ENCODE data around the gene SHBG.
"Not testable (repeated sequence)": the region's sequence is repeated elsewhere in the genome, so short reads cannot be mapped to it uniquely, and the experiment has no call there.

The SHBG gene

GRCh38 chr17:7592422-7593021, 37.4 kb upstream of the SHBG start:
- ChIA-PET POLR2A (interaction anchor here (1.0 kb wide), 1 partner anchor 13 kb away, joined by 4 read pairs; the partner anchor contains the start of gene CD68), CTCF (interaction anchor here (1.0 to 2.2 kb wide), 7 partner anchors 9 to 77 kb away, joined by 3 to 9 read pairs (median 4); partner anchors contain the start of gene MPDU1)
- no peaks in the 10 kb centered on the region for H3K27me3 ChIP-seq (replicated peaks in 2 of 5; ENCODE audit: control insufficient read depth in 4 of 5, insufficient read depth in 5 of 5, low read length in 4 of 5)
- peaks cover 0 to 15% (median 5%) of the 10 kb centered on the region in 4 experiments for H3K4me1 ChIP-seq (ENCODE audit: control extremely low read depth in 1 of 4, control insufficient read depth in 4 of 4, insufficient read depth in 4 of 4, low read length in 3 of 4)
- no peak for DNase-seq
- no peak overlapping the region for H3K4me3 ChIP-seq (ENCODE audit: control insufficient read depth in 1 of 7, extremely low read depth in 1 of 7, insufficient read depth in 4 of 7, low read depth in 2 of 7, low read length in 6 of 7)
- WGBS (ENCODE audit: insufficient coverage) = 97% methylated on average over 13 of the region's 23 CpGs
- no peak overlapping the region for H3K27ac ChIP-seq (ENCODE audit: insufficient read depth in 1 of 2, low read depth in 1 of 2, low read length in 2 of 2, poor library complexity in 1 of 2, severe bottlenecking in 2 of 2)
- peaks cover 32 to 94% (median 60%) of the 10 kb centered on the region in 4 experiments for H3K36me3 ChIP-seq (ENCODE audit: control insufficient read depth in 4 of 4, insufficient read depth in 4 of 4, low read length in 3 of 4)
- no peaks in the 10 kb centered on the region for H3K9me3 ChIP-seq (ENCODE audit: control extremely low read depth in 1 of 5, control insufficient read depth in 4 of 5, insufficient read depth in 2 of 5, low read depth in 1 of 5, low read length in 4 of 5)

- POLR2A ChIA-PET = interaction anchor here (1.0 kb wide), 1 partner anchor 14 kb away, joined by 4 read pairs; the partner anchor contains the start of gene CD68
- Histone ChIP-seq H3K4me1 (ENCODE audit: control extremely low read depth in 1 of 4, control insufficient read depth in 4 of 4, insufficient read depth in 4 of 4, low read length in 3 of 4) (peaks cover 0 to 11% (median 5%) of the 10 kb centered on the region in 4 experiments), H3K4me3 (ENCODE audit: control insufficient read depth in 1 of 7, extremely low read depth in 1 of 7, insufficient read depth in 4 of 7, low read depth in 2 of 7, low read length in 6 of 7) (no peak overlapping the region), H3K27me3 (replicated peaks in 2 of 5; ENCODE audit: control insufficient read depth in 4 of 5, insufficient read depth in 5 of 5, low read length in 4 of 5) (no peaks in the 10 kb centered on the region), H3K27ac (ENCODE audit: insufficient read depth in 1 of 2, low read depth in 1 of 2, low read length in 2 of 2, poor library complexity in 1 of 2, severe bottlenecking in 2 of 2) (no peak overlapping the region), H3K36me3 (ENCODE audit: control insufficient read depth in 4 of 4, insufficient read depth in 4 of 4, low read length in 3 of 4) (peaks cover 32 to 86% (median 56%) of the 10 kb centered on the region in 4 experiments), H3K9me3 (ENCODE audit: control extremely low read depth in 1 of 5, control insufficient read depth in 4 of 5, insufficient read depth in 2 of 5, low read depth in 1 of 5, low read length in 4 of 5) (no peaks in the 10 kb centered on the region)
- WGBS (ENCODE audit: insufficient coverage) = 98% methylated on average over 6 of the region's 12 CpGs
- DNase-seq = no peak
- CTCF ChIA-PET = interaction anchor here (1.0 to 2.2 kb wide), 5 partner anchors 9 to 78 kb away, joined by 3 to 9 read pairs (median 4); partner anchors contain the start of gene MPDU1
Observed at GRCh38 chr17:7593296-7593695, 36.6 kb upstream of the SHBG start.

- H3K4me1 ChIP-seq (ENCODE audit: control extremely low read depth in 1 of 4, control insufficient read depth in 4 of 4, insufficient read depth in 4 of 4, low read length in 3 of 4); H3K27ac ChIP-seq (ENCODE audit: insufficient read depth in 1 of 2, low read depth in 1 of 2, low read length in 2 of 2, poor library complexity in 1 of 2, severe bottlenecking in 2 of 2); DNase-seq; H3K9me3 ChIP-seq (ENCODE audit: control extremely low read depth in 1 of 5, control insufficient read depth in 4 of 5, insufficient read depth in 2 of 5, low read depth in 1 of 5, low read length in 4 of 5); POLR2A ChIA-PET; H3K4me3 ChIP-seq (ENCODE audit: control insufficient read depth in 1 of 7, extremely low read depth in 1 of 7, insufficient read depth in 4 of 7, low read depth in 2 of 7, low read length in 6 of 7); H3K27me3 ChIP-seq (replicated peaks in 2 of 5; ENCODE audit: control insufficient read depth in 4 of 5, insufficient read depth in 5 of 5, low read length in 4 of 5): not testable (repeated sequence)
- CTCF ChIA-PET = interaction anchor here (2.2 kb wide), 1 partner anchor 12 kb away, joined by 6 read pairs; no protein-coding TSS in a partner anchor
- H3K36me3 ChIP-seq (ENCODE audit: control insufficient read depth in 4 of 4, insufficient read depth in 4 of 4, low read length in 3 of 4) = peaks cover 29 to 84% (median 54%) of the 10 kb centered on the region in 4 experiments
- WGBS (ENCODE audit: insufficient coverage) = 73% methylated on average over 2 of the region's 5 CpGs
Observed at GRCh38 chr17:7597561-7597960, 32.4 kb upstream of the SHBG start.

- CTCF ChIA-PET = interaction anchor here (1.3 to 1.4 kb wide), 2 partner anchors 12 to 17 kb away, joined by 3 to 7 read pairs; no protein-coding TSS in a partner anchor
Observed at GRCh38 chr17:7606280-7606679, 23.7 kb upstream of the SHBG start.

GRCh38 chr17:7610641-7611040, 19.3 kb upstream of the SHBG start:
- POLR2A ChIA-PET = no interaction called here
- WGBS (ENCODE audit: insufficient coverage) = no CpG with 5 or more reads among the region's 2 CpGs

More at GRCh38 chr17:7606280-7606679, 23.7 kb upstream of the SHBG start:
- 100% methylated on average over 3 of the region's 4 CpGs for WGBS (ENCODE audit: insufficient coverage)
- no peak overlapping the region for H3K27ac ChIP-seq (ENCODE audit: insufficient read depth in 1 of 2, low read depth in 1 of 2, low read length in 2 of 2, poor library complexity in 1 of 2, severe bottlenecking in 2 of 2)
- no peak for DNase-seq
- POLR2A ChIA-PET = no interaction called here
- no peaks in the 10 kb centered on the region for H3K4me1 ChIP-seq (ENCODE audit: control extremely low read depth in 1 of 4, control insufficient read depth in 4 of 4, insufficient read depth in 4 of 4, low read length in 3 of 4)
- H3K4me3 ChIP-seq (ENCODE audit: control insufficient read depth in 1 of 7, extremely low read depth in 1 of 7, insufficient read depth in 4 of 7, low read depth in 2 of 7, low read length in 6 of 7) = no peak overlapping the region
- peaks cover 12 to 53% (median 30%) of the 10 kb centered on the region in 4 experiments for H3K36me3 ChIP-seq (ENCODE audit: control insufficient read depth in 4 of 4, insufficient read depth in 4 of 4, low read length in 3 of 4)
- no peaks in the 10 kb centered on the region for H3K27me3 ChIP-seq (replicated peaks in 2 of 5; ENCODE audit: control insufficient read depth in 4 of 5, insufficient read depth in 5 of 5, low read length in 4 of 5)
- H3K9me3 ChIP-seq (ENCODE audit: control extremely low read depth in 1 of 5, control insufficient read depth in 4 of 5, insufficient read depth in 2 of 5, low read depth in 1 of 5, low read length in 4 of 5) = no peaks in the 10 kb centered on the region

GRCh38 chr17:7611635-7612293, 18.2 kb upstream of the SHBG start:
- Histone ChIP-seq H3K4me1 (ENCODE audit: control extremely low read depth in 1 of 4, control insufficient read depth in 4 of 4, insufficient read depth in 4 of 4, low read length in 3 of 4) (peaks cover 9 to 28% (median 21%) of the 10 kb centered on the region in 4 experiments), H3K27ac (ENCODE audit: insufficient read depth in 1 of 2, low read depth in 1 of 2, low read length in 2 of 2, poor library complexity in 1 of 2, severe bottlenecking in 2 of 2) (no peak overlapping the region), H3K4me3 (ENCODE audit: control insufficient read depth in 1 of 7, extremely low read depth in 1 of 7, insufficient read depth in 4 of 7, low read depth in 2 of 7, low read length in 6 of 7) (no peak overlapping the region), H3K9me3 (ENCODE audit: control extremely low read depth in 1 of 5, control insufficient read depth in 4 of 5, insufficient read depth in 2 of 5, low read depth in 1 of 5, low read length in 4 of 5) (no peaks in the 10 kb centered on the region), H3K27me3 (replicated peaks in 2 of 5; ENCODE audit: control insufficient read depth in 4 of 5, insufficient read depth in 5 of 5, low read length in 4 of 5) (no peaks in the 10 kb centered on the region), H3K36me3 (ENCODE audit: control insufficient read depth in 4 of 4, insufficient read depth in 4 of 4, low read length in 3 of 4) (peaks cover under 1 to 18% (median 5%) of the 10 kb centered on the region in 4 experiments)
- ChIA-PET POLR2A (interaction anchor here (0.7 to 1.0 kb wide), 3 partner anchors 22 to 56 kb away, joined by 3 to 4 read pairs (median 3); partner anchors contain the start of gene SOX15), CTCF (interaction anchor here (0.8 to 2.1 kb wide), 7 partner anchors 11 to 377 kb away, joined by 3 to 6 read pairs (median 3); partner anchors contain the start of gene TP53)
- DNase-seq = no peak
- no CpG with 5 or more reads among the region's 3 CpGs for WGBS (ENCODE audit: insufficient coverage)

More at GRCh38 chr17:7610641-7611040, 19.3 kb upstream of the SHBG start:
- CTCF ChIA-PET = interaction anchor here (0.7 to 1.7 kb wide), 4 partner anchors 9 to 51 kb away, joined by 3 to 6 read pairs (median 3); partner anchors contain the start of gene SOX15
- Histone ChIP-seq H3K36me3 (ENCODE audit: control insufficient read depth in 4 of 4, insufficient read depth in 4 of 4, low read length in 3 of 4) (peaks cover 3 to 26% (median 10%) of the 10 kb centered on the region in 4 experiments), H3K27me3 (replicated peaks in 2 of 5; ENCODE audit: control insufficient read depth in 4 of 5, insufficient read depth in 5 of 5, low read length in 4 of 5) (no peaks in the 10 kb centered on the region), H3K4me1 (ENCODE audit: control extremely low read depth in 1 of 4, control insufficient read depth in 4 of 4, insufficient read depth in 4 of 4, low read length in 3 of 4) (peaks cover 9 to 28% (median 21%) of the 10 kb centered on the region in 4 experiments), H3K9me3 (ENCODE audit: control extremely low read depth in 1 of 5, control insufficient read depth in 4 of 5, insufficient read depth in 2 of 5, low read depth in 1 of 5, low read length in 4 of 5) (no peaks in the 10 kb centered on the region), H3K4me3 (ENCODE audit: control insufficient read depth in 1 of 7, extremely low read depth in 1 of 7, insufficient read depth in 4 of 7, low read depth in 2 of 7, low read length in 6 of 7) (no peak overlapping the region), H3K27ac (ENCODE audit: insufficient read depth in 1 of 2, low read depth in 1 of 2, low read length in 2 of 2, poor library complexity in 1 of 2, severe bottlenecking in 2 of 2) (no peak overlapping the region)
- no peak for DNase-seq
